ENCODE data around the gene PIP5KL1. TPM values are rescaled to one million over a fixed set of nuclear protein-coding genes. Genes with fewer than 3 reads are reported as not detected.

PIP5KL1 gene
- total RNA-seq, 2 experiments from 2014 or later = 0.95 to 4.4 TPM

- peak; percentile 70 for DNase-seq (ENCODE audit: low spot score)
- Histone ChIP-seq H3K9me3 (ENCODE audit: low read length) (no peaks in the 10 kb centered on the region), H3K36me3 (ENCODE audit: insufficient read depth, low read length) (peaks cover 10% of the 10 kb centered on the region; the same call in 1 of the 2 replicates), H3K4me3 (ENCODE audit: low read depth, low read length, poor library complexity, severe bottlenecking) (no peak overlapping the region), H2AFZ (ENCODE audit: low read length) (no peak overlapping the region), H3K9me2 (ENCODE audit: insufficient read depth, low read length) (no peaks in the 10 kb centered on the region), H3K4me1 (ENCODE audit: insufficient read depth, low read length, poor library complexity, severe bottlenecking) (peaks cover 38% of the 10 kb centered on the region), H3K79me2 (ENCODE audit: insufficient read depth, low read depth, low read length) (no peaks in the 10 kb centered on the region), H3K27ac (ENCODE audit: low read depth, low read length, poor library complexity, severe bottlenecking) (peak overlapping the region; percentile 43), H4K20me1 (ENCODE audit: insufficient read depth, low read length) (no peaks in the 10 kb centered on the region), H3K4me2 (ENCODE audit: low read length) (peak overlapping the region; percentile 47)
- ChIA-PET CTCF (ENCODE audit: unreplicated experiment) (interaction anchor here (0.7 kb wide), 1 partner anchor 338 kb away, joined by 3 read pairs; no protein-coding TSS in a partner anchor), POLR2A (interaction anchor here (1.5 kb wide), 1 partner anchor 37 kb away, joined by 3 read pairs; the partner anchor contains the start of gene ST6GALNAC4)
- no TSS peak for BruUV-seq (replicated peaks)
- intact Hi-C loops (cut with micrococcal nuclease; ENCODE audit: unreplicated experiment) = no loop called here
- no peak for TF ChIP-seq EZH2phosphoT487 (IDR thresholded peaks at IDR 0.05; ENCODE audit: borderline replicate concordance, low read depth, low read length)
- no peak for TF ChIP-seq CTCF (conservative IDR thresholded peaks at IDR 0.05; ENCODE audit: low read length)
These were observed 50.4 kb downstream of the PIP5KL1 start for GRCh38 chr9:127880143-127880542.

GRCh38 chr9:127878652-127879390, 51.8 kb downstream of the PIP5KL1 start:
- no peaks in the 10 kb centered on the region for H3K9me3 ChIP-seq (ENCODE audit: low read length)
- H3K27ac ChIP-seq (ENCODE audit: low read depth, low read length, poor library complexity, severe bottlenecking) = no peak overlapping the region
- H3K4me2 ChIP-seq (ENCODE audit: low read length) = no peak overlapping the region
- H3K4me3 ChIP-seq (ENCODE audit: low read depth, low read length, poor library complexity, severe bottlenecking) = no peak overlapping the region
- H2AFZ ChIP-seq (ENCODE audit: low read length) = no peak overlapping the region
- intact Hi-C loops (cut with micrococcal nuclease; ENCODE audit: unreplicated experiment) = loop anchor here (10.0 kb wide), 1 partner anchor 374 kb away; no protein-coding TSS in a partner anchor
- no peaks in the 10 kb centered on the region for H4K20me1 ChIP-seq (ENCODE audit: insufficient read depth, low read length)
- H3K36me3 ChIP-seq (ENCODE audit: insufficient read depth, low read length) = no peaks in the 10 kb centered on the region
- BruUV-seq (replicated peaks) = no TSS peak
- no peaks in the 10 kb centered on the region for H3K79me2 ChIP-seq (ENCODE audit: insufficient read depth, low read depth, low read length)
- ChIA-PET POLR2A (interaction anchor here (0.6 to 0.7 kb wide), 2 partner anchors 9 to 65 kb away, joined by 3 to 6 read pairs; no protein-coding TSS in a partner anchor), CTCF (ENCODE audit: unreplicated experiment) (no interaction called here)
- H3K4me1 ChIP-seq (ENCODE audit: insufficient read depth, low read length, poor library complexity, severe bottlenecking) = peaks cover 38% of the 10 kb centered on the region
- no peaks in the 10 kb centered on the region for H3K9me2 ChIP-seq (ENCODE audit: insufficient read depth, low read length)
- DNase-seq (ENCODE audit: low spot score) = no peak
- TF ChIP-seq EZH2phosphoT487 (IDR thresholded peaks at IDR 0.05; ENCODE audit: borderline replicate concordance, low read depth, low read length) (no peak), CTCF (conservative IDR thresholded peaks at IDR 0.05; ENCODE audit: low read length) (no peak)

All from OCI-LY7 (cell line).